IPS-20b (cell line): Measurements from ENCODE around the gene HOXB1.

Experiments
- H3K27ac ChIP-seq: one replicate; pipeline ENCODE4 v1.5.1; 2013; ENCODE audit warnings: low read length
- H3K27me3 ChIP-seq: 2 replicates; pipeline ENCODE4 v1.6.1; 2013; ENCODE audit warnings: mild to moderate bottlenecking, low read length, inconsistent platforms; ENCODE audit not compliant: insufficient read depth
- H3K36me3 ChIP-seq: 2 replicates; pipeline ENCODE4 v1.6.1; 2013; ENCODE audit warnings: low read depth, mild to moderate bottlenecking, inconsistent platforms, low read length, moderate library complexity; ENCODE audit not compliant: insufficient read depth
- H3K4me1 ChIP-seq: 2 replicates; pipeline ENCODE4 v1.6.1; 2013; ENCODE audit warnings: mild to moderate bottlenecking, control low read depth, inconsistent platforms, low read length, moderate library complexity; ENCODE audit not compliant: insufficient read depth
- H3K4me3 ChIP-seq: 2 replicates; pipeline ENCODE4 v1.5.1; 2013; ENCODE audit warnings: mild to moderate bottlenecking, low read length, inconsistent platforms
- H3K9ac ChIP-seq: 2 replicates; pipeline ENCODE4 v1.6.1; 2013; ENCODE audit warnings: low read depth, mild to moderate bottlenecking, inconsistent platforms, low read length, moderate library complexity
- H3K9me3 ChIP-seq: 2 replicates; pipeline ENCODE4 v1.6.1; 2013; ENCODE audit warnings: mild to moderate bottlenecking, low read depth, low read length, inconsistent platforms; ENCODE audit not compliant: insufficient read depth

HOXB1 gene

DNA sequence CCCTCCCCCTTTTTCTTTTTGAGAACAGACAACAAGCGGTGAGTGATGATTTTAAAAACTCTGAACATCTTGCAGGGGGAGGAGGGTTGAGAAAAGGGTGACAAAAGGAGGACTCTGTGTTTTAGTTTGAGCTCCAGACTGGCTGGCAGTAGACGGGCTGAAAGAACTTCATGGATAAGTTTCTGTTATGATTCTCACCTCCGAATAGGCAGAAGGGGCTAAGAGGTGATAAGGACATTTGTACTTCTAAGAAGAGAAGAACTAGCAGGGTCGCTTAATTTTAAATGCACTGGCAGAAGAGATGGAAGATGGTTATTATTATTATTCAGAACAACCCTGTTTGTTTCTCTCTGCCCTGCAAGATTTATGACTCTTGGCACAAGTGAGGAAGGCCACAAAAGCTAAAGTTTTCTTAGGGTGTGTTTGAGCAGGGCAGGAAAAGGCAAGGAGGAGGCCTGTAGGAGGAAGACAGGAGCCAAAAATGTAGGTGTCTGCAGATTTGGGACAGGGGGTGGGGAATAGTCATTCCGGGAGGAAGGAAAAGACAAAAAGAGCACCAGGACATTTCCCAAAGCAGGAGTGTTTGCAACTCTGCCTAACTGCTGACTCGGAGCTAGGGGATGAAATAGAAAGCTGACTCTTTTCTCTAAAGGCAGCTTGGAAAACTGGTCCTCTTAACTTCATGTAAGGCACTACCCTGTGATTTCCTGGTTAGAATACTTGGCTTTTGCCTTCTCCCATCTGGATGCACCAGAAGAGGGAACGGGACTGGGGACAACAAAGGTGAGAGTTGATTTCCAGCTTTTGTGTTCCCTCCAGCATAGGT lies 26.0 kb upstream of the HOXB1 start:
- H3K27ac ChIP-seq, result no peak overlapping the region
- H3K9me3 ChIP-seq, result peaks cover 5% of the 10 kb centered on the region; the same call in 1 of the 2 replicates
- H3K27me3 ChIP-seq, result peaks cover 100% of the 10 kb centered on the region
- no peak overlapping the region for H3K4me3 ChIP-seq
- no peak overlapping the region for H3K9ac ChIP-seq
- no peaks in the 10 kb centered on the region; the same call in 1 of the 2 replicates for H3K4me1 ChIP-seq
- H3K36me3 ChIP-seq, result no peaks in the 10 kb centered on the region

DNA sequence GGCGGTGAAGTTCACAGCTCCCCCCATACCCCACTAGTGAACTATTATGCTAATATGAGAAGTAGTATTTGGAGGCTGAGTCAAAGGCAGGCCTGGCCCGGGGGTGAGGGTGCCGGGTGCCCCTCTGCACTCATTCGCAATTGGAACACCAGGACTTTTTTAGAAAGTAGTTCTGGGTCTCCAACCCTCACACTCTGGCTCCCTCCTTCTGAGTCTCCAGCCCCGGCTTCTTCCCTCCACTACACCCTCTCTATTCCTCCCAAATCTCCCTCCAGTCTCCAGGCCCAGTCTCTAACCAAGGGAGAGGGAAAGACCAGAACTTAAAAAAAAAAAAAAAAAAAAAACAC lies 25.4 kb upstream of the HOXB1 start:
- Histone ChIP-seq H3K9ac (no peak overlapping the region), H3K27ac (no peak overlapping the region), H3K4me3 (no peak overlapping the region), H3K27me3 (peaks cover 100% of the 10 kb centered on the region), H3K9me3 (peaks cover 5% of the 10 kb centered on the region; the same call in 1 of the 2 replicates), H3K4me1 (no peaks in the 10 kb centered on the region; the same call in 1 of the 2 replicates), H3K36me3 (no peaks in the 10 kb centered on the region)

DNA sequence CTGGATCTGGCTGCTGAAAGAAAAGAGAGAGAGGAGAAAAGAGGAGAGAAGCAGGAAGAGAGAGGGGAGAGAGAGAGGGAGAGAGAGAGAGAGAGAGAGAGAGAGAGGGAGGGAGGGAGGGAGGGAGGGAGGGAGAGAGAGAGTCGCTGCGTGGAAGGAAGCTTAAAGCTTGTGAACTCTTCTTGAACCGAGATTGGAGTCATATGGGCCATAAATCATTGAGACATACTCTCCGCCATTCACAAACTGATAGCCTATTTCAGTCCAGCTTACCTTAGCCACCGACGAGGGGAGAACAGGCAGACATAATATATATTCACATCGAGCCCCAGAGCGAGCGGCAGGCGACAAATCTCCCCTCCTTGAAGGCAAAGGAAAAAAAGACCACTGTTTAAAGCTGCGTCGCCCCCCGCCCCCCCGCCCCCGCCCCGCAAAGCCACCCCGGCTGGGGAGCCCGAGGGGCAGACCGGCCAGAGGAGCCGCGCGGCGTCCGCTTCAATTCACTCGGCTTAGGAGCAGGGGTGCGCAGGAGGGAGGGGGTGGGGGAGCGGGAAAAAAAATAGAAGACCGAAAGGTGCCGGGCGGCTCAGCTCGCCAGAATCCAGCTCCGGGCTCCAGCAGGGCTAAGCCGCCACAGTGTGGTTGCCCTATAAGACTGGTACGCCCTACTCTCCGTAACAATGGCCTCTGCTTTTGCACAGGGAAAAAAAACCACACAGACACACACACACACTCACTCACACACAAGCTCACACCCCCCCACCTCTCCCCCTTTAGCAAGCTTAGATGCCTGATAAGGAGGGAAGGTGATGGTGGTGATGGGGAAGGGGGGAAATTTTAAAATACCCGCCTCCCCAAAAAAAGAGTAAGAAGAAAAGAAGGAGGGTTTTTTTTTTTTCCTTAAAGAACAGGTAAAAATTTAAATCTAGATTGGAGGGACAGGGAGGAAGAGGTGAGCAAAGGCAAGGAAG lies 24.7 kb upstream of the HOXB1 start:
- no peak overlapping the region for H3K27ac ChIP-seq
- H3K9ac ChIP-seq, result no peak overlapping the region
- H3K4me1 ChIP-seq, result no peaks in the 10 kb centered on the region; the same call in 1 of the 2 replicates
- no peak overlapping the region; the same call in none of the 2 replicates for H3K4me3 ChIP-seq
- peaks cover 5% of the 10 kb centered on the region; the same call in 1 of the 2 replicates for H3K9me3 ChIP-seq
- no peaks in the 10 kb centered on the region for H3K36me3 ChIP-seq
- H3K27me3 ChIP-seq, result peaks cover 100% of the 10 kb centered on the region

DNA sequence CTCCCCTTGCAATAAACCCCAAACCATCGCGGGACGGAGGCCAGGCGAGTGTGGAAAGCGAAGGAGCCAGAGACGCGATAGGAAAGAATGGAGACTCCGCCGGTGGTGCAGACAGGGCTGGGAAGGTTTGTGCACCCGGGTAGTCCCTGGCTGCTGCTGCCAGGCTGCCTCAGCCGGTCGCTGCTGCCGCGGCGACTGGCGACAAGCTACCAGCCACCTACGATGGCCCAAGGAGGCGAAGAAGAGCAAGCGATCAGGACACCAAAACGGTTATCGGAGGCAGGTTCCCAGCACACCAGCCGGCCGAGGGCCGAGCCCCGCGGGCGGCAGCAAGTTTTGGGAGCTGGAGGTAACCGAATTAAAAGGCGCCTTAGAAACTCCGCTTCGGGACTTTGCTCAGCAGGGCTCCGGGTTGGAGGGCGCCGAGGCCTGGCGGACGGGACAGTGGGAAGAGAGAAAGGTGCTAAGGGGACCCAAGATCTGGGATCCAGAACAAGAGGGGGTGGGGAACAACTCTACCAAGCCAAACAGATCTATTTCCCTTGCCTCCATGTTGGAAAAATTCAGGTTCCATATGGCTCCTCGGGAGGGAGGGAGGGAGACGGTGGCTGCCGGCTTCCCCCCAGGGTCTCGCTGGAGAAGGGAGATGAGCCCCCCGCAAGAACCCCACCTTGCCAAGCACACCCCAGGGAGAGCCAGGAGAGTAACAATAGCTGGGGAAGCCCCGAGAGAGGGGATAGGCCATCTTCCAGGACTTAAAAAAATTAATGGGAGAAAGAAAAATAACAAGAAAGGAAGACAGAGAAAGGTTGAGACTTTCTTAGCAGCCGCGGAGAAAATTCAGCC lies 23.8 kb upstream of the HOXB1 start:
- Histone ChIP-seq H3K4me3 (peak overlapping the region; percentile 18; the same call in 1 of the 2 replicates), H3K27ac (no peak overlapping the region), H3K36me3 (no peaks in the 10 kb centered on the region), H3K9ac (no peak overlapping the region), H3K27me3 (peaks cover 100% of the 10 kb centered on the region), H3K4me1 (no peaks in the 10 kb centered on the region; the same call in 1 of the 2 replicates), H3K9me3 (peaks cover 5% of the 10 kb centered on the region; the same call in 1 of the 2 replicates)

DNA sequence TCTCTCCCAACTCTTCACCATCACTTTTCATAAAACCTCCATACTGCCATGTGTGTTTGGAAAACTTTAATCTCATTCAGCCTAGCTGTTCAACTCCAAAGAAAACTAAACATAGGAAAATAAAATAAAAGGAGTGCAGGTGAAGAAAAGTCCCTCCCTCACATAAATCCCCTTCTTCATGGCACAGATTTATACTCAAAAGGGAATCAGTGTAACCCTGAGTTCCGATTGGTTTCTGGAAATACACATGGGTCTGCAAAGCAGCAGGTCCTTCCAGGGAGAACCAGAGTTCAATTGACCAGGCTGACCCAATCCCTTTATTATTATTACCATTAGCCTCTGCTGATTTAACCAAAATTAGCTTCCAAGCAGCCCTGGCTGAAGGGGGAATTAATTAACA lies 23.0 kb upstream of the HOXB1 start:
- Histone ChIP-seq H3K27me3 (peaks cover 100% of the 10 kb centered on the region), H3K4me3 (no peak overlapping the region), H3K36me3 (no peaks in the 10 kb centered on the region), H3K27ac (no peak overlapping the region), H3K9me3 (peaks cover 5% of the 10 kb centered on the region; the same call in 1 of the 2 replicates), H3K4me1 (peaks cover 4% of the 10 kb centered on the region), H3K9ac (no peak overlapping the region)

DNA sequence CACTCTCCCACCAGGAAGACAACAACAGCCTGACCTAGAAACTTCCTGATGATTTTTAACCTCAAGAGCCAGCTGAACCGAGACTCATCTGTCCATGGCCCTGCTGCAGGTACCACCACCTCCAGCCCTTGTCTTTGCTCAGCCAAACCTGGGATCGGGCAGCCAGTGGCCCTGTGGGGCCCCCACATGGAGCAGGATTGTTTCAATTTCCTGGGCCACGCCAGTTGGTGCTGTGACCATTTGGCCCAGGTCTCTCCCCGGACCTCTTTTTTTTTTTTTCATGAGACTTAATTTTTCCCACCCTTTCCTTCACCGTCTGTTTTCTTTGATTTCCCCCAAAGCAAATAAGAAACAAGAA lies 22.4 kb upstream of the HOXB1 start:
- no peaks in the 10 kb centered on the region for H3K36me3 ChIP-seq
- no peak overlapping the region for H3K27ac ChIP-seq
- peaks cover 9% of the 10 kb centered on the region for H3K4me1 ChIP-seq
- H3K27me3 ChIP-seq, result peaks cover 100% of the 10 kb centered on the region
- H3K9ac ChIP-seq, result no peak overlapping the region
- H3K9me3 ChIP-seq, result peaks cover 5% of the 10 kb centered on the region; the same call in 1 of the 2 replicates
- no peak overlapping the region for H3K4me3 ChIP-seq

DNA sequence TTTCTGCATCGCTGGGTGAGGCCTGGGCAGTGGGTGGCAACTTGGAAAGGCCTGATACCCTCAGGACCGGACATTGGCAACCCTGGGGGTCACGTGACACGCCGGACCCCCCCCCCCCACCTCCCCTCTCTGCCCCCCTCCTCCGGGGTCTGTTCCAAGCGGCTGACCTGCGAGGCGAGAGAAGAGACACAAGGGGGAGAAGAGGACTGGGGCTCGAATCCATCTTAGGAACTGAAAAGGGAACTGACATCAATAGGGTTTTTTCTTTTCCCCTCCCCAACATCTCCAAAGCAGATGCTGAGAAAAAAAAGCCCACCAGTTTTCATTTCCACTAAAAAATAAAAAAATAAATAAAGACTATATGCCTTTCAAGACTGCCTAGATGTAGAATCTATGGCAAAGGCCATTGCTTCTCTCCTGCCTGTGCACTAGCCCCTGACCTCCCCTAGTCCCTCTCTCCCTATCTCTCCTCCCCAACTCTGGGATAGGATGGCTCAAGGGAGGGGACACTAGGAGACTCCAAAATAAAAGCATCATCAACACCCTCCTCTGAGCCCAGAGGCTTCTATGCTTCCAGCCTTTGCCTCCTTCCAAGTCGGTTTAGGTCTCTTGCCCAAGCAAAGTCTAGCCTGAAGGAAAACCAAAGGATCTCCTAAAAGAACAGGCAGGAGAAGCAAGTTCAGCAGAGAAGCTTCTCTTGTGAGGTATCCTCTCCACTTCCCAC lies 21.8 kb upstream of the HOXB1 start:
- Histone ChIP-seq H3K36me3 (no peaks in the 10 kb centered on the region), H3K4me3 (no peak overlapping the region), H3K27me3 (peaks cover 100% of the 10 kb centered on the region), H3K9ac (no peak overlapping the region), H3K4me1 (peaks cover 9% of the 10 kb centered on the region), H3K9me3 (peaks cover 5% of the 10 kb centered on the region; the same call in 1 of the 2 replicates), H3K27ac (no peak overlapping the region)

DNA sequence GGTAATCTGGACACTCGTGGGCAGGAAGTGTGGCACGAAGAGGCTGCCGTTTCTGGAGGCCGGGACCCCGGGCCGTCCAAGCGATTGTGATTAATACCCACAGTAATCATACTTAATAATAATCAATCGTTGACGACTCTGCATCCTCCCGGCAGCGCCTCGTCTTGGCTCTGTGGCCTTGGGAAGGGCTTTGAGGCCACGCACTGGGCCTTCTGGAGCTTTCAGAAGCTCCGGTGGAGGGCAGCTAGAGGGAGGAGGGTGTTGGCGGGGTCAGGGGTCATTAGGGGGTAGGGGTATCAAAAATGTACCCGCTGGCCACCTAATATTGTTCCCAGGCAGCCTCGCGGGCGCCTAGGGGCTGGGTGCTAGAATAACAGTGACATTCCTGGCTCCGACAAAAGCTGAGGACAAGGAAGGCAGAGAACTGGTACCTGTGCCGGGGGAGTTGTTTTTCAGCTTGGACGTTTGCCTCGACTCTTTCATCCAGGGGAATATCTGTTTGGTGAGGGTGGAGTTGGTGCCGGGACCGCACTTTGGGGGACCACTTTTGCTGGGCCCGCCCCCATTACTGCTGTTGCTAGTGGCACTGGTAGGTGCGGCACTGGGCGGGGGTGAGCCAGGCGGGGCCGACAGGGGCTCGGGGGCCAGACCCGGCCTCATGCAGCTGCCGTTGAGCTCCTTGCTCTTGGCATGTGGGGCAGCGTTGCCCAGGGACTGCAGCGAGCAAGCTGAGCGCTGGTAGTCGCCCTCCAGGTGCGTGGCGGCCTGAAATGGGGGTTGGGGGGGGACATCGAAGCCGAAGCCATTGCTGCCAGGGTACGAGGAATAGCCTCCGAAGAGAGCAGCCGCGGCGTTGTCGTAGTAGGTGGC lies 21.0 kb upstream of the HOXB1 start:
- Histone ChIP-seq H3K36me3 (no peaks in the 10 kb centered on the region), H3K27ac (no peak overlapping the region), H3K4me1 (peaks cover 15% of the 10 kb centered on the region), H3K27me3 (peaks cover 100% of the 10 kb centered on the region), H3K9me3 (peaks cover 5% of the 10 kb centered on the region; the same call in 1 of the 2 replicates), H3K9ac (no peak overlapping the region), H3K4me3 (no peak overlapping the region)

DNA sequence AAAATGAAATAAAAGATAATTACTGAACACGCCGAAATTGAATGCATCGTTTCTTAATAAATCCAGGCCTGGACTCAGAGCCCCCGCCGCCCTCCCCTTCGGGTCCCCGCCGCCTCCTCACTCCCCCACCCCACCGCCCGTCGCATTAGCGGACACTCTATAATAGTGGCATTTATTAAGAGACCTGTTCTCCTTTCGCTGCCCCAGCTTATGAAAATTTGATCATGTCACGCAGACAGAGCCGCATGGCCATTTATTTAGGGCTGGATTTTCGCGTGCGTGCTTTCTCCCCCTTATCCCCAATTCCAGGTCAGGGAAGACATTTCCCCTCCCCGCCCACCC lies 20.4 kb upstream of the HOXB1 start:
- no peak overlapping the region for H3K4me3 ChIP-seq
- no peaks in the 10 kb centered on the region for H3K36me3 ChIP-seq
- no peak overlapping the region for H3K27ac ChIP-seq
- H3K27me3 ChIP-seq, result peaks cover 100% of the 10 kb centered on the region
- no peak overlapping the region for H3K9ac ChIP-seq
- H3K9me3 ChIP-seq, result peaks cover 5% of the 10 kb centered on the region; the same call in 1 of the 2 replicates
- peaks cover 16% of the 10 kb centered on the region for H3K4me1 ChIP-seq
